ENCODE results near the gene PDGFA.
A peak's percentile ranks its signal among the peaks of the same experiment; 100 is the strongest.

PDGFA gene

DNA sequence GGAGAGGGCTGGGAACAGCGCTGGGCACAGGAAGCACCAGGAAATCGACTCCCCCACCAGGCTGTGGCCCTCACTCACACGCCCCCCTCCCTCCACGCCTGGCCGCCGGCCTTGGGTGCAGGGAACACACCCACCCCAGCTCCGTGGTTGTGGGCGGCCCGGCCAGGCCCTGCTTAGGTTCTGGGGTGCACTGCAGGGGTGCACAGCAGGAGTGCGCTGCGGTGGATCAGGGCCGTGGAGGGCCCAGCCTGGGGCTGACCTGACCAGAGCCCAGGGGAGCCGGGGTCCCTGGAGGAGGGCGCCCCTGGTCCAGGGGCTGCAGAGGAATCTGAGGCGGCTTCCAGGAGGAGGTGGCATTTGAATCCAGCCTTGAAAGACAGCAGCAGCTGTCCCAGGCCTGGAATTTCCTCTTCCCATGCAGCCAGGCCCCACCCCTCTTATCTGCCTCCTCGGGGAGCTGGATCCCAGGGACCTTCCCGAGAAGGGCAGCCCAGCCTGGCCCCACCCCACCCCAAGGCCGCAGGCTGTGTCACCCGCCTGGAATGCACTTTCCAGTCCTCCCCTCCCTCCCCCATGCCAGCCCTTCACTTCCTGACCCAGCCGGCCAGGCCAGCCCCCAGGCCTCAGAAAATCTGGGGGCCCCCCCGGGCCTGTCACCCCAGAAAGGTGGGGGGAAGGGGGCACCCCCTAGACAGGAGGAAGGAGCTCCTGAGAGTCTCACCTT is 18.4 kb upstream of the PDGFA start:
- DNase-seq (ENCODE audit: low spot score) = no peak

DNA sequence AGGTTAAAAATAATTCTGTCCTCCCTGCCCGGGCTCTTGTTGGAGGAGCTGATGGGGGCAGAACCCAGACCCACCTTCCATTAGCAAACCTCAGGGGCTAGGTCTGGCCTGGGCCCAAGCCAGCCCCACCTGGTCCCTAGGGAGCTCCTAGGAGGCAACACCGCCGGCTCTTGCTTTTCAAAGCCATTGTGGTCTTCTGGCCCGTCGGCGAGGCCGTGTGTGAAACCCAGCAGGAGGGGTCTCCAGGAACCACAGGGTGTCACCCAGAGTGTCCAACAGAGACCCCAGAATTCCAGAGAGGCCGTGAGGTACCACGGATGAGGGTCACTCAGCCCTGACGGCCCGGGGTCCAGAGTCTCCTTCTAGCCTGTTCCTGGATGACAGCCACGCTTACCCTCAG is 16.6 kb upstream of the PDGFA start:
- no peak for DNase-seq (ENCODE audit: low spot score)

DNA sequence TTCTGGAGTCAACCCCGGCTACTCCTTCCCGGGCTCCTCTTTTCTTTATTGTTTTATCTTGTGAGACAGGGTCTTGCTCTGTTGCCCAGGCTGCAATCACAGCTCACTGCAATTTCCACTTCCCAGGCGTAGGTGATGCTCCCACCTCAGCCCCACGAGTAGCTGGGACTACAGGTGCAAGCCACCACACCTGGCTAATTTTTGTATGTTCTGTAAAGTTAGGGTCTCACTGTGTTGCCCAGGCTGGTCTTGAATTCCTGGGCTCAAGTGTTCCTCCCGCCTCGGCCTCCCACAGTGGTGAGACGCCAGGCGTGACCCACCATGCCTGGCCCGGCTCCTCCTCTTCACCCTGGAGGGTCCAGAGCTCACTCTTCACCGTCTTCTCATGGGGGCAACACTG is 15.3 kb upstream of the PDGFA start:
- DNase-seq (ENCODE audit: low spot score) = no peak

DNA sequence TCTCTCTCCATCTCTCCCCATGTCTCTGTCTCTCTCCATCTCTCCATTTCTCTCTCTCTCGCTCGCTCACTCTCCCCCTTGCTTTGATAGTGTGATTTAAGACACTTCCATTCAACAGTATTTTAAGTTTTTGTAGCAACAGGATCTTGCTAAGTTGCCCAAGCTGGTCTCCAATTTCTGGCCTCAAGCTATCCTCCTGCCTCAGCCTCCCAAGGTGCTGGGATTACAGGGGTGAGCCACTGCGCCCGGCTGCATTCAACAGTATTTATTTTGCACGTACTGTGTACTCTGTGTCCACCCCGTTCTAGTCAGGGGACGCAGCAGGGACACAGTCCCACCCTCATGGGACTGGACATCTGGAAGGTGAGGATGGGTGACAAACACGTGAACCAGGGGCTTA is 14.4 kb upstream of the PDGFA start:
- DNase-seq (ENCODE audit: low spot score) = no peak

DNA sequence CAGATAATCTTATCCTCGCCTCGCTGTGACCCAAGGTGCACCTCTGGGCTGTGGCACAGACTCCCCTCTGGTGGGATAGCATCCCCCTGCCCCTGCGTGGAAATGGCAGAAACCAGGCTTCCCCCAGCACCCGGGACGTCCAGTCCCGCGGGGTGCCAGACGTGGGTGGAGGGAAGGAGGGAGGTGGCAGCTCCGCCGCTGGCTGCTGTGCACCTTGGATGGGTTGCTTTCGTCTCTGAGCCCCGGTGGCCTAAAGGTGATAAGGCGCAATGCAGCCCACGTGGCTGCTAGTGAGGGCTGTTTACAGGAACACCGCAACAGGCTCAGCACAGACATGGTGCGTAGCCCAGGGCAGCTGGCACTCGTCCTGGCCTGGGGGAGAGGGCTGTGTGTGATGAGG is 13.6 kb upstream of the PDGFA start:
- DNase-seq (ENCODE audit: low spot score) = no peak

DNA sequence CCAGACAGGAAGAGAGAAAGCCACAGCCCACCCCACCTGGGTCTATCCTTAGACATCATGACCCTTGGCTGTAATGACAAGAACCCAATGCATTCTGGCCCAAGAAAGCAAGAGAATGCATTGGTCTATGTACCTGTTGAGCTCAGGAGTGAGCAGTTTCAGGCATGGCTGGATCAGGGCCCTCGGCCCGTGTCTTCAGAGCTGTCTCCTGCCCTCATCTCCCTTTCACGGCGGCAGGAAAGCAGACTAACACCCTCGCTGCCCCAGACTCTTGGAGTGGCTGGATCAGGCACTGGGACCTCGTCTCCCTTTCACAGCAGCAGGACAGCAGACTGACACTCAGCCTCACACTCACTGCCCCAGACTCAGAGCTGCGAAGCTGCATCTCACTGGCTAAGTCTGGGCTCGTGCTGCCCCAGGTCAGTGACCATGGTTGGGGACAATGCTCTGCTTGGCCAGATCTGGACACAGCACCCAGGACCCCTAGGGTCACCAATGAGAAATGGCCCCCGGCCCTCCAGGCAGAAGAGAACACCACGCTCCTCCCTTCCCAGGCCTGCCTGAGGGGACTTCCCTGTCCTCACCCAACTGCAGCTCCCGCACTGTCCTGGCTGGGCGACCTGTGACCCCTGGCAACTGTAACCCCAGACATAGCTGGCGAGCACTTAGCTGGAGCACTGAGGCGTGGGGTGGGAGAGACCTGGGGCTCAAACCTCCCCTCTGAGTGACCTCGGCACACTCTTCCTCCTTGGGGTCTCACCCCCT is 12.9 kb upstream of the PDGFA start:
- DNase-seq (ENCODE audit: low spot score) = no peak

DNA sequence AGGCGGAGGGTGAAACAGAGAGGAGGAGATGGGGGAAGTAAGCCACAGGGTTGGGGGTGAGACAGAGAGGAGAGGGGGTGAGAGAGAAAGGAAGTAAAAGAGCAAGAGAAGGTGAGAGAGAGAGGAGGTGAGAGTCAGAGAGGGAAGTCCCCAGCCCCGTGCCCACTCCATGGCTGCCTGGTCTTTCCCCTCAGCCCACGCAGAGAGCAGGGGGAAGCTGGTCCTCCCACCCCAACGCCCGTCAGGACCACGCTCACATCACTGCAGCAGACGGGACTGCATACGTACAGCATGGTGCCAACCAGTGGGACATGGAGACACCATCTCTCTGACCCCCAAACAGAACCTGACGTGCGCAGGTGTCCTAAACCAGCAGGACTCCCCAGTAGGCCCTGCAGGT is 12.1 kb upstream of the PDGFA start:
- no peak for DNase-seq (ENCODE audit: low spot score)

DNA sequence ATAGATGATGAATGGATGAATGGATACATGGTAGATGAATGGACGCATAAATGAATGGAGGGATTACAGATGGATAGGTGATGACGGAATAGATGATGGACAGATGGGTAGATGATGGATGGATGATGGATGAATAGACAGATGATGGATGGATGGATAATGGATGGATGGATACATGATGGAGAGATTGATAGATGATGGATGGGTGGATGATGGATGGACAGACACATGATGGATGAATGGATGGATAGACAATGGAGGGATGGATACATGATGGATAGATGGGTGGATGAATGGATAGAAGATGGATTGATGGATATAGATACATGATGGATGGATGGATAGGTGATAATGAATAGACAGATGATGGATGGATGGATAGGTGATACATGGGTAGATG is 8.8 kb upstream of the PDGFA start:
- DNase-seq (ENCODE audit: low spot score) = no peak

DNA sequence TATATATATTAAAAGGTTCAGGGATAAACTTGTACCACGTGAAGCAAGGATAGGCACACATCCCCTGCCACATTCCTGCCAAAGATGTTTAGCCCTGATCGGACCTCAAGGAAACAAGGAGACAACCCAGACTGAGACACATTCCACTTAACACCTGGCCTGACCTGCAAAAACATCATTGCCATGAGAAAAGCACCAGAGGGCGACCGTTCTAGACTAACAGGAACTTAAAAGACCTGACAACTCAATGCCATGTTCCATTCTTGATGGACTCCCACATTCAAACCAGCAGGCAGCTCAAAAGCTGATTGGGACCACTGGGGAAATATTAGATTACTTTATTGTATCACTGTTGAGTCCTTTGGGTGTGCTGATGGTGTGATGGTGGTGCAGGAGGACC is 8.1 kb upstream of the PDGFA start:
- DNase-seq (ENCODE audit: low spot score) = no peak

DNA sequence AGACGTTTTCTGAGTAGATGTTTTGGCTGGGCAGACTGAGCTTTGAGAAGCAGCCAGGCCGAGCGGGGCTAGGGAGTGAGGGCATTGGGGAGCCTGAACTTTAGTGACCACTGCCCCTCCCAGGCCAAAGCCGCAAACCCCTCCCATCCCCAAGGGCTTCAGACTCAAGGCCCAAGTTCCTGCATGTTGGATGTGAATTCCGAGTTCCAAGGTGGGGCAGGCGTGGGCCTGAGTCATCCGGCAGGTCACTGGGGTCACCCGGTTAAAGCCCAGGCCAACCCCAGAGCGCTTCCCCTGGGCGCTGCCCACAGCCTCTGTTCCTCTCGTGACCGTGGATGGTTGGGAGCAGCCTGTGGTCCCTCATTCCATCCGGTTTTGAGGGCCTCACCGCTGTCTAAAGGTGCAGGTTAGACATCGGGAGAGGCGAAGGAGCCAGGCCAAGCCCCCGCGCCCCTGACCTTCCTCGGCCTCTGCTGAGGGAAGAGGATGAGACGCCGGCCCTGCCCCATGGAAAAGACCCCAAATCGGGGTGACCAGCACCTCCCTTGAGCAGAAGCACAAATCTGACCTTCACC is 6.9 kb upstream of the PDGFA start:
- no peak for DNase-seq (ENCODE audit: low spot score)

DNA sequence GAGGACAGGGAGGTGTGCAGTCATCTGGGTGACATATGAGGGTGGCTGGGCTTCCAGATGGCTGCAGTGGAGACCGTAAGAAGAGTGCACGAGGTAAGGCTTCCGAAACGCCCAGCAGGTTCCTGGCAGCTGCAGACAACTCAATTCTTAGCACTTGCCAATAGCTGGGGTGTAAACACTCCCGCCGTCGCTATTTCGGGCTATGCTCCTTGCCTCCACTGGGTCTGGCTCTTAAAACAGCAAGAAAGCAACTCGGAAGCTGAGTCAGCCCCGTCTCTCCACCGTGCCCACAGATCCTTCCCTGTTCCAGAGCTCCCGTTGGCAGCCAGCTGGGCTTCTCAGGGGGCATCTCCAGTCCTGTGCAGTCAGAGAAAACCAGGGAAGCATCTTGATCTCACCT is 6.1 kb upstream of the PDGFA start:
- DNase-seq (ENCODE audit: low spot score) = no peak

DNA sequence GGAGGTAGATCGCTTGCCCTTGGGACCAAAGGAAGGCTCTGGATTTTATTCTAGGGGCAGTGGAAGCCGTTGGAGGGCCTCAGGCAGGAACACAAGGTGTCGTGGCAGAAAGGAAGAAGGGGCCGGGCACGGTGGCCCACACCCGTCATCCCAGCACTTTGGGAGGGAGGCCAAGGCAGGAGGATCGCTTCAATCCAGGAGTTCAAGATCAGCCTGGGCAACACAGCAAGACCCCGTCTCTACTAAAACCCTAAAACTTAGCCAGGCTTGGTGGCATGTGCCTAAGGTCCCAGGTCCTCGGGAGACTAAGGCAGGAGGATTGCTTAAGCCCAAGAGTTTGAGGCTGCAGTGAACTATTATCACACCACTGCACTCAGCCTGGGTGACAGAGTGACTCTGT is 5.2 kb upstream of the PDGFA start:
- no peak for DNase-seq (ENCODE audit: low spot score)

DNA sequence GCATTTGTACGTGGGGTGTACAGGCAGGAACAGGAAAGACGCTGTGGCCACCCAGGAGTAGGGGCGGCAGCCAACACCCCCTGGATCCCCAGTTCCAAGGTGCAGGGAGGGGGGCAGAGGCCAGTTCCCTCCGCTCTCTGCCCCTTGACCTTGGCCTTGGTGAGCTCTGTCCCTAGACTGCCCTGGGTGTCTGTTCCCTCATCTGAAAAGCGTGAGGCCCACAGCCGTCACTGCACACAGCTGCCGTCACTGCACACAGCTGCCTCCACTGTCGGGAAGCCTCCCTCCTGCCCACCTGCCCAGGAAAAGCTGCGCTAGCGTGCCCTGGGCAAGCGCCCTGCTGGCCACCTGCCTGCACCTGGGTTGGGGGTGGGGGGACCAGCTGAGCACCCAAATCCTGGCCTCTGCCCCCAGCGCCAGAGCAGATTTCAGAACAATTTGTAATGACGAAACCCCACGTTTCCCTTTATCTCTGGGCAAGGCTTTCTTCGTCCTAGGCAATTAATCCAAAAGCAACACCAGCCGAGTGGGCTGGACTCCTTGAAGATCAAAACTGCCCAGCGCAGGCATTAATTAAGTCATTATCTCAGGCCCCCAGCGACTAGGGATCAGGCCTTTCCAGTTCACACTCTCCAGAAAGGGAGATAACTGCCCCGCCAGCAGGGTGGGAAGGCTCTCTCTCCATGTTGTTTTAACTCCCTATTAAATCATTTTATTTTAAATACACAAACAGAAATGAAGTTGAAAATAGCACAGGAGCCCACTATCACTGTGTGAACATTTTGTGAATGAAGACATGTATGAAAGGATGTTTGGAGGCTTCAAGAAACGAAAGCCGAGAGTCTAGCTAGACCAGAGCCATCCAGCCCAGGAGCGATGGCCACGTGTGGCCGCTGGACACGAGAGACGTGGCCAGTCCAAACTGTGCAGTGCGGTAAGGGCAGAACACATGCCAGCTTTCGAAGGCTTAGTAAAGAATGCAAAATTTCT is 4.0 kb upstream of the PDGFA start:
- no peak for DNase-seq (ENCODE audit: low spot score)

DNA sequence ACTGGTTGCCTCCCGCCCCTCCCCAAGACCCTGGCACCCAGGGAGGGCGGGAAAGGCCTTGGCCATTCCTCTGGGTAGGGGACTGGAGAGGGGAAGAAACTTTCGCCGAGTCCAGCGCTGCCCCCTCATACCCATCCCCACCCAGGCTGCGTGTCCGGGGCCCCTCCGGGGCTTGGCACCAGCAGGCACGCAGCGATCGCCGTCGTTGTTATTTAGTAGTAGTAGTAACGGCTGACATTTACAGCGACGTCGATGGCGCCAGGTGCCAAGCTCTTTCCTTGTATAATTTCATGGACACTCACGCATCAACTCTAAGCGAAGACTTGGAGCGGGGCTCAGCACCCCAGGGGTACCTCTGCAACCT is 3.3 kb upstream of the PDGFA start:
- no peak for DNase-seq (ENCODE audit: low spot score)

DNA sequence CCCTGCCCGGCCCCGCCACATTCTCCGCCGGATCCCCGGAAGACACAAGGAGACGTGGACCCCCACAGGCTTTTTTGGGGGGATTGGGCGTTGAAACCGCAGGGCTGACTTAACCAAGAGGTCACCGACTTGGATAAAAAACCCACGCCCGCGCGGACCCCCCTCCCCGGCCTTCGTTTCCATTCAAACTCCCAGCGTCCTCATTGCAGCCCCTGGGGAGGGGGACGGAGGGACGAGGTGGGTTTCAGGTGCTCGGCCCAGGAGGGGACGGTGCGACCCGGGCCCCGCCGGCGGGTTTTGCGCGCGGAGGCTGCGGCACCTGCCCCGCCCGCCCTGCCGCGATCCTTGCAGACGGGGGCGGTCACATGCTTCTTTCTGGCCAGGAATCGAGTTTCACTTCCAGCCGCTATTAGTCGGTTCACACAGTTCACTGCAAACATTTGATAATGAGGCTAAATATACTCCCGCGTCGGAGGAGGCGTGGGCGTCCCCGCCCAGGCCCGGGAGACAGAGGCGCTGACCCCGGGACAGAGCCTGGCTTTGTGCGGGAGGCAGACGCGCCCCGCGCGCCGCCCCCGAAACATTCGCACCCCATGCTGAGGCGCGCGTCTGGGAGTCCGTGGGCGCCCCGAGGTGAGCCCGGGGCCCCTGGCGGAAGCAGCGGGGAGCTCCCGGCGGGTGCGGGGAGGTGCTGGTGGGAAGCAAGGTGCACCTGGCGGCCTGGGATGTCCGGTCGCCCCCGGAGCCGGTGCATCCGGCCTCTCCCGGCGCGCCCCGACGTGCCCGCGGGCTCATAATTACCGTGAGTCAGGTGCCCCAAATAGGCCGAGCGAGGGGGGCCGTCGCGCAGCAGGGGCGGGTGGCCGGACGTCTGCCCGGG is 2.7 kb upstream of the PDGFA start:
- no peak for DNase-seq (ENCODE audit: low spot score)

DNA sequence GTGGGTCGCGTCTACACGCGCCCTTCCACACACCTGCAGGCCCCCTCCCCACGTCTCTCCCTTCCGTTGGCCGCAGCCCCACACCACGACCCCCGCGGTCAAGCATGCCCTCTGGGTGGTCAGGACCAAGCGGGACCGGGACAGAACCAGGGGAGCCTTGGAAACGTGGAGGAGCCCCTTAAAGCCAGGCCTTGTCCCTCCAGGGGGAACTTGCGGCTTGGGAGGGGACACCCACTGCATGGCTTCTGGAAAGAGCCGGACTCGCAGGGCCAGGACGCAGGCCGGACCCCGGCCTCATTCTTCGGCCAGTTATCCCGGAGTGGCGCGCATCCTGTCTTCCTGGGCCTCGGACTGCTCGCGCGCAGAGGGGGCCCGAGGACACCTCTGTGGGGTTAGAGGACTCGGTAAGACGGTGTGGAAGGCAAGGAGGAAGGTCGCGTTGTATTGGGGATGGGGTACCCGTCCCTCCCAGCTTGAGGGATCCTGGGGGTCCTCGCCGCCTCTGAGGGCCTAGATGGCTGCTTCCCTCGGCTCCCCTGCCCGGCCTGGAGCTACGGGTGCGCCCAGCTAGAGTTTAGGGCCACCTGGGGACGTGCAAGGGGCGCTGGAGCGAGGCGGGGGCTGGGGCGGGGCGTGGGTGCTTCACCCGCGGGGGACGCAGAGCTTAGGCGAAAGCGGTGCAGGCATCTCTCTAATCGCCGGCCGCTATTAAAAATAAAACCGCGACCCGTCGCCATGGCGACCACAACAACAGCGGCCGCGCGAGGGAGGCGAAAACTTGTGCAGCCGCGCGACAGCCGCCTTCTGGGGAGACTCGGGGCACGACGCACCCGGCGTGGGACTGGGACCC is 1.8 kb upstream of the PDGFA start:
- DNase-seq (ENCODE audit: low spot score) = no peak

DNA sequence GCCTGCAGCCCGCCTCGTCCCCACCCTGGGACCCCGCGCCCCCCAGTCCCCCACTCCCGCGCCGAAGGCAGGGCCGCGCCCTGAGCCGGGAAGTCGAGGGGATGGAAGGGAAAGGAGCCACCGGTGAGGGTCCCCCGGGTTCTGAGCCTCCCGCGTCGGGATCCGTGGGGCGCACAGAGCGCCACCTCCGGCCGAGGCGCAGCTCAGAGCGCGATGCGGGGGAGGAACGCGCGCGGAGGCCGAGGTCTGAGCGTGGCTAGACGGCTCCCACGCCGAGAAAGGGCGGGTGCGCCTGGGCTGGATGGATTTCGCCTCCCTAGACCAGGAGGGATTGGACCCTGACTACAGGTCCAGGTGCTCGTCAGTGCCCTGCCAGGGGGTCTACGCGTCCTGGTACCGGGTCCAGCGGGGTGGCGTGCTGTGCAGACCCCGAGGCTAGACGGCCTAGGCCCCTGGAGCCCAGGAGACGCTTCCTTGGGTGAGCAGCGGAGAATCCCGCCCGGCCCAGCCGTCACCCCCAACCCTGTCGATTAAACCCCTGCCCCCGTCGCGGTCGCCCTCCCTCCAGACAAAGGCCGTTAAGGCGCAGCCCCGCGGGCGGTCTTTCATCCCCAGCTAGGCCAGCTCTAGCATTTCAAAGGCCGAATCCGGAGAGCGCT is 986 bp upstream of the PDGFA start:
- no peak for DNase-seq (ENCODE audit: low spot score)

DNA sequence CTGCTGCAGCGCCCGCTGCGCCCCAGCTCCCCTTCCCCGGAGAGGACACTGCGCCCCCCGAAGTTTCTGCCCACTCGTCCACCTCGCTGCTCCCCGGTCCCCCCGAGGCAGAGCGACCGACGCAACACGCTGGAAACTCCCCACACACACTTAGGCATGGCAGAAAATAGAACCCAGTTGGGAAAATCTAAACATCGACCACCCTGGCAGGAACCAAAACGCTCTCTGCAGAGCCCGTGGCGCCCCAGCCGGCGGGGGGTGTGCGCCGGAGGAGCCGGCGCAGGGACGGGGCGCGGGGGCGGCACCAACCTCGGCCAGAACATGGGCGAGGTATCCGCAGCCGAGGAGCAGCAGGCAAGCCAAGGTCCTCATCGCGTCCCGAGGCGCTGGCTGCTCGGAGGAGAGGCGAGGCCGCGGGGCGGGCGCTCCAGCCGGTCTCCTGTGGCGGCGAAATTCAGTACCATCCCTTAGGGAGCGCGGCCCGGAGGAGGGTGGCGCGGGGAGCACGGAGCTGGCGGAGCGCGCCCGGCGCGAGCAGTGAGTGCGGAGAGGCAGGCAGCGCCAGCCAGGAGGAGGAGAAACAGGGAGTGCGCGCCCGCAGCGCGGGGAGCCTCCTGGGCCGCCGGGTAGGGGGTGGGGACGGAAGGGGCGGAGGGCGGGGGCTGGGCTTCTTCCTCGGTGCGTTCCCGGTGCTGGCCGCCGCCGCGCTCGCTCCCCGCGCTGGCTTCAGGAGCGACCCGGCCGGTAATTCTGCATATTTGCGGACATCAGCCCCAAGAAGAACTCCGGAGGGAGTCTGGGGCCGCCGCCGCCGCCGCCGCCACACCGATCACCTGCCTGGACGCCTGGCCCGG is 789 bp downstream of the PDGFA start:
- peak; percentile 48 for DNase-seq (ENCODE audit: low spot score)

Data from SK-N-DZ (cell line).